ENCODE results near the gene STOML3.

STOML3 gene

GRCh38 chr13:39038569-39039030 is 48.0 kb upstream of the STOML3 start:
- Histone ChIP-seq H3K27ac (replicated peaks) (peak overlapping the region; percentile 91), H3K4me3 (replicated peaks; ENCODE audit: insufficient read depth, low read length) (peak overlapping the region; percentile 85)
- DNase-seq (ENCODE audit: low read depth in 1 of 2, low spot score in 1 of 2): peak in 1 of 2 experiments; percentile 63

GRCh38 chr13:39037880-39038568 is 47.4 kb upstream of the STOML3 start, which contains the start of the genes NHLRC3 and PROSER1:
Gene NHLRC3 (plus strand): TSS chr13:39038456. CDS start chr13:39038640, 184 bp downstream.
Gene PROSER1 (minus strand): TSS chr13:39038089. CDS start chr13:39037242, 847 bp downstream.
- Histone ChIP-seq H3K27ac (replicated peaks) (peak within 1 kb of the TSS; percentile 91), H3K4me3 (replicated peaks; ENCODE audit: insufficient read depth, low read length) (peak within 1 kb of the TSS; percentile 85), H3K27me3 (ENCODE audit: insufficient read depth, poor library complexity, severe bottlenecking) (no peaks in the 10 kb centered on the region)
- peak; percentile 68 for TF ChIP-seq POLR2AphosphoS5 (IDR thresholded peaks at IDR 0.05; ENCODE audit: low read depth)
- TF ChIP-seq GABPA (IDR thresholded peaks at IDR 0.05; ENCODE audit: low read depth): peak; percentile 75
- TF ChIP-seq CTCF (IDR thresholded peaks at IDR 0.05; ENCODE audit: insufficient read depth, low read length): no peak
- peak; percentile 81 to 87 for DNase-seq (ENCODE audit: low read depth in 1 of 2, low spot score in 1 of 2)

More at GRCh38 chr13:39038569-39039030, 48.0 kb upstream of the STOML3 start:
- no peaks in the 10 kb centered on the region for H3K27me3 ChIP-seq (ENCODE audit: insufficient read depth, poor library complexity, severe bottlenecking)
- TF ChIP-seq CTCF (IDR thresholded peaks at IDR 0.05; ENCODE audit: insufficient read depth, low read length) (no peak), GABPA (IDR thresholded peaks at IDR 0.05; ENCODE audit: low read depth) (no peak), SPI1 (IDR thresholded peaks at IDR 0.05; ENCODE audit: borderline replicate concordance, low read depth) (no peak)

- H3K4me3 ChIP-seq (replicated peaks; ENCODE audit: insufficient read depth, low read length): peak overlapping the region; percentile 85
- no peak for TF ChIP-seq GABPA (IDR thresholded peaks at IDR 0.05; ENCODE audit: low read depth)
- TF ChIP-seq SPI1 (IDR thresholded peaks at IDR 0.05; ENCODE audit: borderline replicate concordance, low read depth): no peak
- no peak for TF ChIP-seq CTCF (IDR thresholded peaks at IDR 0.05; ENCODE audit: insufficient read depth, low read length)
- TF ChIP-seq REST (IDR thresholded peaks at IDR 0.05; ENCODE audit: insufficient replicate concordance, low read depth): no peak
- TF ChIP-seq POLR2AphosphoS5 (IDR thresholded peaks at IDR 0.05; ENCODE audit: low read depth): no peak
- no peaks in the 10 kb centered on the region for H3K27me3 ChIP-seq (ENCODE audit: insufficient read depth, poor library complexity, severe bottlenecking)
- H3K27ac ChIP-seq (replicated peaks): peak overlapping the region; percentile 91
- no peak for DNase-seq (ENCODE audit: low read depth in 1 of 2, low spot score in 1 of 2)
Measured at GRCh38 chr13:39037410-39037879, 46.8 kb upstream of the STOML3 start.

- peak overlapping the region; percentile 91 for H3K27ac ChIP-seq (replicated peaks)
- DNase-seq (ENCODE audit: low read depth in 1 of 2, low spot score in 1 of 2): peak; percentile 39 to 66
- peak overlapping the region; percentile 85 for H3K4me3 ChIP-seq (replicated peaks; ENCODE audit: insufficient read depth, low read length)
- TF ChIP-seq CTCF (IDR thresholded peaks at IDR 0.05; ENCODE audit: insufficient read depth, low read length) (no peak), POLR2AphosphoS5 (IDR thresholded peaks at IDR 0.05; ENCODE audit: low read depth) (no peak), GABPA (IDR thresholded peaks at IDR 0.05; ENCODE audit: low read depth) (no peak), SPI1 (IDR thresholded peaks at IDR 0.05; ENCODE audit: borderline replicate concordance, low read depth) (no peak), REST (IDR thresholded peaks at IDR 0.05; ENCODE audit: insufficient replicate concordance, low read depth) (no peak)
- no peaks in the 10 kb centered on the region for H3K27me3 ChIP-seq (ENCODE audit: insufficient read depth, poor library complexity, severe bottlenecking)
Measured at GRCh38 chr13:39036212-39036611, 45.6 kb upstream of the STOML3 start.

Measured in HL-60 (cell line).